ENCODE results near the gene SPATA22.

DNA sequence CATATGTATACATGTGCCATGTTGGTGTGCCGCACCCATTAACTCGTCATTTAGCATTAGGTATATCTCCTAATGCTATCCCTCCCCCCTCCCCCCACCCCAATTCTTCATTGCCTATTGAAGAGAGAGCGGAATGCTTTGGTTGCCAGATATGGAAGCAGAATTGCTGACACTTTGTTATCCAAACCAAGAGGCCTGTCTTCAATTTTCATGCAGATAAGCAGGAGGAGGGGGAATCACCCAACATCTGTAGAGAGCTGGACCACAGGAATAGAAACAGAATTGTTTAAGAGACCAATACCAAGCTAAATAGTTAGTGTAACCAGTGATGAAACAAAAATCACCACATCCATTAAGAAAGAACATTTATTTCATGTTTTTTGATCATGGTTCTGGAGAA lies 11.2 kb upstream of the SPATA22 start:
- TF ChIP-seq EP300 (IDR thresholded peaks at IDR 0.05) (no peak), CTCF (IDR thresholded peaks at IDR 0.05) (no peak), POLR2A (IDR thresholded peaks at IDR 0.05) (no peak)
